Measurements from ENCODE around the gene SSC5D. TPM values are rescaled to one million over a fixed set of nuclear protein-coding genes. Genes with fewer than 3 reads are reported as not detected.

Gene SSC5D
- total and polyA plus RNA-seq, 2 experiments from 2014 or later = 0.60 to 0.89 TPM

DNA sequence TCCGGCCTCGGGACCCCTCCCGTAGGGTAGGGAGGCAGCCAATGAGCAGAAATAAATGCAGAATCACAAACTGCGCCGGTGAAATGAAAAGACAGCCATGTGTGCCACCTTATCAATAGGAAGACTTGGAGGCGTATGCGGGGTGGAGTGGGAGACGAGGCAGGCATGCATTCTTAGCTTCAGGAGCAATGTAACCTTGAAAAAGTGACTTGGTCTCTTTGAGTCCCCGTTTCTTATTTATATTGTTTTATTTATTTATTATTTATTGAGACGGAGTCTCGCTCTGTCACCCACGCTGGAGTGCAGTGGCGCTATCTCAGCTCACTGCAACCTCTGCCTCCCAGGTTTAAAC is 16.0 kb downstream of the SSC5D start:
- Histone ChIP-seq H3K4me1 (ENCODE audit: low read depth) (no peaks in the 10 kb centered on the region), H3K9me3 (ENCODE audit: low read depth) (no peaks in the 10 kb centered on the region), H3K27ac (no peak overlapping the region), H3K36me3 (no peaks in the 10 kb centered on the region), H3K27me3 (peaks cover 4% of the 10 kb centered on the region), H3K4me3 (peak overlapping the region; percentile 24)
- DNase-seq (ENCODE audit: low read depth in 1 of 2, low spot score in 1 of 2) = no peak
- TF ChIP-seq, protein P1, sequence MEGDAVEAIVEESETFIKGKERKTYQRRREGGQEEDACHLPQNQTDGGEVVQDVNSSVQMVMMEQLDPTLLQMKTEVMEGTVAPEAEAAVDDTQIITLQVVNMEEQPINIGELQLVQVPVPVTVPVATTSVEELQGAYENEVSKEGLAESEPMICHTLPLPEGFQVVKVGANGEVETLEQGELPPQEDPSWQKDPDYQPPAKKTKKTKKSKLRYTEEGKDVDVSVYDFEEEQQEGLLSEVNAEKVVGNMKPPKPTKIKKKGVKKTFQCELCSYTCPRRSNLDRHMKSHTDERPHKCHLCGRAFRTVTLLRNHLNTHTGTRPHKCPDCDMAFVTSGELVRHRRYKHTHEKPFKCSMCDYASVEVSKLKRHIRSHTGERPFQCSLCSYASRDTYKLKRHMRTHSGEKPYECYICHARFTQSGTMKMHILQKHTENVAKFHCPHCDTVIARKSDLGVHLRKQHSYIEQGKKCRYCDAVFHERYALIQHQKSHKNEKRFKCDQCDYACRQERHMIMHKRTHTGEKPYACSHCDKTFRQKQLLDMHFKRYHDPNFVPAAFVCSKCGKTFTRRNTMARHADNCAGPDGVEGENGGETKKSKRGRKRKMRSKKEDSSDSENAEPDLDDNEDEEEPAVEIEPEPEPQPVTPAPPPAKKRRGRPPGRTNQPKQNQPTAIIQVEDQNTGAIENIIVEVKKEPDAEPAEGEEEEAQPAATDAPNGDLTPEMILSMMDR (IDR thresholded peaks at IDR 0.05; ENCODE audit: low read depth, low read length) = no peak

- H3K27me3 ChIP-seq = peaks cover 4% of the 10 kb centered on the region
- H3K9me3 ChIP-seq (ENCODE audit: low read depth) = no peaks in the 10 kb centered on the region
- no peaks in the 10 kb centered on the region for H3K36me3 ChIP-seq
- H3K4me3 ChIP-seq = no peak overlapping the region
- no peak overlapping the region for H3K27ac ChIP-seq
- no peaks in the 10 kb centered on the region for H3K4me1 ChIP-seq (ENCODE audit: low read depth)
- no peak for DNase-seq (ENCODE audit: low read depth in 1 of 2, low spot score in 1 of 2)
- TF ChIP-seq, protein P1 (IDR thresholded peaks at IDR 0.05; ENCODE audit: low read depth, low read length) = no peak
These were observed 16.7 kb downstream of the SSC5D start for GRCh38 chr19:55504981-55505380.

DNA sequence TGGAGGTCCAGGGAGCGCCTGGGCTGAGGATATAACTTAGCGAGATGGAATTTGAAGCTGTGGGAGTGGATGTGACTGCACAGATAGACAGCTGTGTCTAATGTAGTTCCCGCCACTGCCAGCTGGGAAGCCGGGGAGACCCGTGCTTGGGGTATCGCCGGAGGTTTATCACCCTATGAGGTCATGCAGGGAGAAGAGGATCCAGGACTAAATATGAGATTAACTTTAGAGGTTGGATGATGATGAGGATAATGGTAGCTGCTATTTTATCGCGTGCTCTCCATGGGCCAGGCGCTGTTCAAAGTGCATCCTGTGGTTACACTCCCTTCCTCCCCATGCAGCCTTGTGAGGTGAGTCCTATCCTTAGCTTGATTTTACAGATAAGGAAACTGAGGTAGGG is 19.9 kb downstream of the SSC5D start:
- Histone ChIP-seq H3K9me3 (ENCODE audit: low read depth) (no peaks in the 10 kb centered on the region), H3K36me3 (no peaks in the 10 kb centered on the region), H3K4me1 (ENCODE audit: low read depth) (no peaks in the 10 kb centered on the region), H3K4me3 (no peak overlapping the region), H3K27me3 (peaks cover 4% of the 10 kb centered on the region), H3K27ac (no peak overlapping the region)
- TF ChIP-seq, protein P1 (IDR thresholded peaks at IDR 0.05; ENCODE audit: low read depth, low read length) = no peak
- no peak for DNase-seq (ENCODE audit: low read depth in 1 of 2, low spot score in 1 of 2)

DNA sequence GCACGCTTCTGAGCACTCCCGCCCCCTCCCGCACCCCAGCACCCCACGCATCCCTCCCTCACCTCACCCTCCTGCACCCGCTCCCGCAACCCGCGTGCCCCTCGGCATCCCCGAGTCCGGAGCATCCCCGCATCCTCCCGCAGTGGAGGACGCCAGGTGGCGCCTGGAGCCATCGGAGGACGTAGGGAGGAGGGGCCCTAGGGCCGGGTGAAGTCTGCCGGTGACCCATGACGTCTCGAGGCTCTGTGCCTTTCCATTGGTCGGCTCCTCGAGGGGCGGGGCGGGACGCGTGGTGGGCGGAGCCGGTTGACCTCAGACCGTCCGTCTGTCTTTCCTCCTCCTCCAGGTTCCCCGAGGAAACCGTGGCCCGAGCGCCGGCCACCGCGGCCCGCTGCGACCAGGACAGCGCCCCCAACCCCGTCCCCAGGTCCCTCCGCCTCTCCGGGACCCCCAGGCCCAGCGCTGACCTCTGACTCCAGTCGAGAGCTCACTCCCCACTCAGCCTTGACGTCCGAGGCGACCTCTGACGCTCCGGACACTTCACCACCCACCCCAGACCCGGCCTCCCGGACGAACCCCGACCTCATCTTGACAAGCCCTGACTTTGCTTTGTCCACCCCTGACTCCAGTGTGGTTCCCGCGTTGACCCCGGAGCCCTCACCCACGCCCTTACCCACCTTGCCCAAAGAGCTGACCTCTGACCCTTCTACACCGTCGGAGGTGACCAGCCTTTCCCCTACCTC is 28.8 kb downstream of the SSC5D start:
- H3K27ac ChIP-seq = peak overlapping the region; percentile 71
- peak; percentile 95 for DNase-seq (ENCODE audit: low read depth in 1 of 2, low spot score in 1 of 2)
- no peaks in the 10 kb centered on the region for H3K36me3 ChIP-seq
- H3K4me3 ChIP-seq = peak overlapping the region; percentile 17
- TF ChIP-seq, protein P1 (IDR thresholded peaks at IDR 0.05; ENCODE audit: low read depth, low read length) = peak; percentile 89
- peaks cover 6% of the 10 kb centered on the region for H3K4me1 ChIP-seq (ENCODE audit: low read depth)
- H3K27me3 ChIP-seq = no peaks in the 10 kb centered on the region
- no peaks in the 10 kb centered on the region for H3K9me3 ChIP-seq (ENCODE audit: low read depth)

GRCh38 chr19:55519451-55520311 is 31.4 kb downstream of the SSC5D start:
- TF ChIP-seq, protein P1 (IDR thresholded peaks at IDR 0.05; ENCODE audit: low read depth, low read length) = no peak
- H3K4me1 ChIP-seq (ENCODE audit: low read depth) = peaks cover 6% of the 10 kb centered on the region
- DNase-seq (ENCODE audit: low read depth in 1 of 2, low spot score in 1 of 2) = peak in 1 of 2 donors; percentile 46
- H3K9me3 ChIP-seq (ENCODE audit: low read depth) = no peaks in the 10 kb centered on the region
- H3K27me3 ChIP-seq = no peaks in the 10 kb centered on the region
- no peaks in the 10 kb centered on the region for H3K36me3 ChIP-seq
- no peak overlapping the region for H3K27ac ChIP-seq
- H3K4me3 ChIP-seq = no peak overlapping the region

All from cardiac muscle cell (in vitro differentiated cells and primary cell).